Liver (tissue), 3 donors: ENCODE results near the gene ITGB4.

Experiments
- JUND ChIP-seq, 2 donors: IDR thresholded peaks; 2 replicates each; pipeline ENCODE4 v1.6.1; 2016; ENCODE audit warnings: antibody characterized with exemption in 2 of 2
- RAD21 ChIP-seq, 2 donors: IDR thresholded peaks; 2 replicates each; pipeline ENCODE4 v1.6.1; 2016; ENCODE audit warnings: antibody characterized with exemption in 2 of 2, mild to moderate bottlenecking in 2 of 2
- TAF1 ChIP-seq: conservative IDR thresholded peaks from 2 replicates; pipeline ENCODE4 v1.6.1; 2016; ENCODE audit warnings: antibody characterized with exemption, mild to moderate bottlenecking
- TF ChIP-seq, protein P1 (sequence below): fragments of 150-350 bp; IDR thresholded peaks from 2 replicates; pipeline ENCODE4 v1.5.1; 2017; ENCODE audit warnings: improper control_type of control experiment, low read depth, low read length; ENCODE audit not compliant: missing input control
- TF ChIP-seq, protein P2 (sequence below): IDR thresholded peaks from 2 replicates; pipeline ENCODE4 v1.6.1; 2016; ENCODE audit warnings: antibody characterized with exemption
- TF ChIP-seq, protein P3 (sequence below): IDR thresholded peaks from 2 replicates; pipeline ENCODE4 v1.6.1; 2016; ENCODE audit warnings: antibody characterized with exemption, mild to moderate bottlenecking
- donor health status: healthy.
- donor health status: healthy.

DNA sequence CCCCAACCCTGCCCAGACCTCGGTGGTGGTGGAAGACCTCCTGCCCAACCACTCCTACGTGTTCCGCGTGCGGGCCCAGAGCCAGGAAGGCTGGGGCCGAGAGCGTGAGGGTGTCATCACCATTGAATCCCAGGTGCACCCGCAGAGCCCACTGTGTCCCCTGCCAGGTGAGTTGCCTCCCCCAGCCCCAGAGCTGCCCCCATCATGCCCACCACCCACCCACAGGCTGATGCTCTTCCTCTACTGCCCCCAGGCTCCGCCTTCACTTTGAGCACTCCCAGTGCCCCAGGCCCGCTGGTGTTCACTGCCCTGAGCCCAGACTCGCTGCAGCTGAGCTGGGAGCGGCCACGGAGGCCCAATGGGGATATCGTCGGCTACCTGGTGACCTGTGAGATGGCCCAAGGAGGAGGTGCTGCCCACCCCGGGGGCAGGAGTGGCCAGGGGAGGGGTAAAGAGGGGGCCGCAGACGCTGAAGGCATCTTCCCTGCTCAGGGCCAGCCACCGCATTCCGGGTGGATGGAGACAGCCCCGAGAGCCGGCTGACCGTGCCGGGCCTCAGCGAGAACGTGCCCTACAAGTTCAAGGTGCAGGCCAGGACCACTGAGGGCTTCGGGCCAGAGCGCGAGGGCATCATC lies 35.3 kb downstream of the ITGB4 start:
- TF ChIP-seq, protein P1, sequence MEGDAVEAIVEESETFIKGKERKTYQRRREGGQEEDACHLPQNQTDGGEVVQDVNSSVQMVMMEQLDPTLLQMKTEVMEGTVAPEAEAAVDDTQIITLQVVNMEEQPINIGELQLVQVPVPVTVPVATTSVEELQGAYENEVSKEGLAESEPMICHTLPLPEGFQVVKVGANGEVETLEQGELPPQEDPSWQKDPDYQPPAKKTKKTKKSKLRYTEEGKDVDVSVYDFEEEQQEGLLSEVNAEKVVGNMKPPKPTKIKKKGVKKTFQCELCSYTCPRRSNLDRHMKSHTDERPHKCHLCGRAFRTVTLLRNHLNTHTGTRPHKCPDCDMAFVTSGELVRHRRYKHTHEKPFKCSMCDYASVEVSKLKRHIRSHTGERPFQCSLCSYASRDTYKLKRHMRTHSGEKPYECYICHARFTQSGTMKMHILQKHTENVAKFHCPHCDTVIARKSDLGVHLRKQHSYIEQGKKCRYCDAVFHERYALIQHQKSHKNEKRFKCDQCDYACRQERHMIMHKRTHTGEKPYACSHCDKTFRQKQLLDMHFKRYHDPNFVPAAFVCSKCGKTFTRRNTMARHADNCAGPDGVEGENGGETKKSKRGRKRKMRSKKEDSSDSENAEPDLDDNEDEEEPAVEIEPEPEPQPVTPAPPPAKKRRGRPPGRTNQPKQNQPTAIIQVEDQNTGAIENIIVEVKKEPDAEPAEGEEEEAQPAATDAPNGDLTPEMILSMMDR: no peak
- TF ChIP-seq JUND (IDR thresholded peaks at IDR 0.05) (no peak), TAF1 (no peak), RAD21 (IDR thresholded peaks at IDR 0.05) (no peak)
- TF ChIP-seq, protein P2, sequence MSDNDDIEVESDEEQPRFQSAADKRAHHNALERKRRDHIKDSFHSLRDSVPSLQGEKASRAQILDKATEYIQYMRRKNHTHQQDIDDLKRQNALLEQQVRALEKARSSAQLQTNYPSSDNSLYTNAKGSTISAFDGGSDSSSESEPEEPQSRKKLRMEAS: no peak
- TF ChIP-seq, protein P3, sequence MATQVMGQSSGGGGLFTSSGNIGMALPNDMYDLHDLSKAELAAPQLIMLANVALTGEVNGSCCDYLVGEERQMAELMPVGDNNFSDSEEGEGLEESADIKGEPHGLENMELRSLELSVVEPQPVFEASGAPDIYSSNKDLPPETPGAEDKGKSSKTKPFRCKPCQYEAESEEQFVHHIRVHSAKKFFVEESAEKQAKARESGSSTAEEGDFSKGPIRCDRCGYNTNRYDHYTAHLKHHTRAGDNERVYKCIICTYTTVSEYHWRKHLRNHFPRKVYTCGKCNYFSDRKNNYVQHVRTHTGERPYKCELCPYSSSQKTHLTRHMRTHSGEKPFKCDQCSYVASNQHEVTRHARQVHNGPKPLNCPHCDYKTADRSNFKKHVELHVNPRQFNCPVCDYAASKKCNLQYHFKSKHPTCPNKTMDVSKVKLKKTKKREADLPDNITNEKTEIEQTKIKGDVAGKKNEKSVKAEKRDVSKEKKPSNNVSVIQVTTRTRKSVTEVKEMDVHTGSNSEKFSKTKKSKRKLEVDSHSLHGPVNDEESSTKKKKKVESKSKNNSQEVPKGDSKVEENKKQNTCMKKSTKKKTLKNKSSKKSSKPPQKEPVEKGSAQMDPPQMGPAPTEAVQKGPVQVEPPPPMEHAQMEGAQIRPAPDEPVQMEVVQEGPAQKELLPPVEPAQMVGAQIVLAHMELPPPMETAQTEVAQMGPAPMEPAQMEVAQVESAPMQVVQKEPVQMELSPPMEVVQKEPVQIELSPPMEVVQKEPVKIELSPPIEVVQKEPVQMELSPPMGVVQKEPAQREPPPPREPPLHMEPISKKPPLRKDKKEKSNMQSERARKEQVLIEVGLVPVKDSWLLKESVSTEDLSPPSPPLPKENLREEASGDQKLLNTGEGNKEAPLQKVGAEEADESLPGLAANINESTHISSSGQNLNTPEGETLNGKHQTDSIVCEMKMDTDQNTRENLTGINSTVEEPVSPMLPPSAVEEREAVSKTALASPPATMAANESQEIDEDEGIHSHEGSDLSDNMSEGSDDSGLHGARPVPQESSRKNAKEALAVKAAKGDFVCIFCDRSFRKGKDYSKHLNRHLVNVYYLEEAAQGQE: no peak
